HepG2 (cell line): ENCODE data around the gene TEKT5. TPM values are rescaled to one million over a fixed set of nuclear protein-coding genes. Genes with fewer than 3 reads are reported as not detected.

Experiments used
- FOSL2 ChIP-seq: sonication (generic); formaldehyde crosslinking; IDR thresholded peaks from 2 replicates; pipeline ENCODE4 v1.4.0; 2020; ENCODE audit warnings: missing genetic modification reagents
- HNF4A ChIP-seq: sonication (generic); formaldehyde crosslinking; IDR thresholded peaks from 2 replicates; pipeline ENCODE4 v1.4.0; 2020; ENCODE audit warnings: missing genetic modification reagents
- HOXA7 ChIP-seq: sonication (generic); formaldehyde crosslinking; IDR thresholded peaks from 2 replicates; pipeline ENCODE4 v1.8.1; 2022; ENCODE audit warnings: mild to moderate bottlenecking, missing genetic modification reagents, moderate library complexity
- ISL2 ChIP-seq: sonication (generic); formaldehyde crosslinking; IDR thresholded peaks from 2 replicates; pipeline ENCODE4 v1.5.0; 2020; ENCODE audit warnings: missing genetic modification reagents
- KDM5A ChIP-seq: fragments of 200-600 bp; sonication (generic); IDR thresholded peaks from 2 replicates; pipeline ENCODE4 v1.7.0; 2018; ENCODE audit warnings: antibody characterized with exemption, mild to moderate bottlenecking, low read length, borderline replicate concordance
- KLF12 ChIP-seq: sonication (generic); formaldehyde crosslinking; IDR thresholded peaks from 2 replicates; pipeline ENCODE4 v1.4.0; 2020; ENCODE audit warnings: missing genetic modification reagents, borderline replicate concordance
- MED1 ChIP-seq: sonication (generic); formaldehyde crosslinking; IDR thresholded peaks from 2 replicates; pipeline ENCODE4 v1.4.0; 2020; ENCODE audit warnings: missing genetic modification reagents
- NFYC ChIP-seq: IDR thresholded peaks from 2 replicates; pipeline ENCODE4 v1.6.1; 2016; ENCODE audit warnings: missing genetic modification reagents, missing compliant biosample characterization
- NR1H2 ChIP-seq: sonication (generic); formaldehyde crosslinking; IDR thresholded peaks from 2 replicates; pipeline ENCODE4 v1.8.1; 2022; ENCODE audit warnings: low read depth, missing genetic modification reagents, borderline replicate concordance
- POLR2A ChIP-seq, 2 experiments: IDR thresholded peaks; 2 replicates each; pipeline ENCODE4 v1.6.1; 2011; ENCODE audit warnings: low read depth in 2 of 2, low read length in 2 of 2, mild to moderate bottlenecking in 1 of 2, moderate library complexity in 1 of 2; ENCODE audit not compliant: insufficient read depth in 1 of 2
- REXO4 ChIP-seq: sonication (generic); formaldehyde crosslinking; IDR thresholded peaks from 2 replicates; pipeline ENCODE4 v1.8.0; 2022; ENCODE audit warnings: missing genetic modification reagents, mild to moderate bottlenecking, borderline replicate concordance
- SAFB2 ChIP-seq: sonication (generic); formaldehyde crosslinking; IDR thresholded peaks from 2 replicates; pipeline ENCODE4 v1.5.1; 2020; ENCODE audit warnings: missing genetic modification reagents, low read depth, mild to moderate bottlenecking, borderline replicate concordance
- SIX4 ChIP-seq: sonication (generic); formaldehyde crosslinking; IDR thresholded peaks from 2 replicates; pipeline ENCODE4 v1.4.0; 2020; ENCODE audit warnings: missing genetic modification reagents
- SP4 ChIP-seq: sonication (generic); formaldehyde crosslinking; IDR thresholded peaks from 2 replicates; pipeline ENCODE4 v1.8.1; 2023; ENCODE audit warnings: mild to moderate bottlenecking, missing genetic modification reagents
- ZBTB42 ChIP-seq: sonication (generic); formaldehyde crosslinking; IDR thresholded peaks from 2 replicates; pipeline ENCODE4 v1.5.0; 2020; ENCODE audit warnings: mild to moderate bottlenecking, missing genetic modification reagents
- ZFP41 ChIP-seq: sonication (generic); formaldehyde crosslinking; IDR thresholded peaks from 2 replicates; pipeline ENCODE4 v1.4.0; 2020; ENCODE audit warnings: mild to moderate bottlenecking, missing genetic modification reagents, borderline replicate concordance
- ZNF160 ChIP-seq: sonication (generic); formaldehyde crosslinking; IDR thresholded peaks from 2 replicates; pipeline ENCODE4 v1.8.0; 2022; ENCODE audit warnings: mild to moderate bottlenecking, inconsistent platforms, missing genetic modification reagents
- ZNF180 ChIP-seq: sonication (generic); formaldehyde crosslinking; IDR thresholded peaks from 2 replicates; pipeline ENCODE4 v1.4.0; 2020; ENCODE audit warnings: low read depth, missing genetic modification reagents, borderline replicate concordance
- ZNF33B ChIP-seq: sonication (generic); formaldehyde crosslinking; IDR thresholded peaks from 2 replicates; pipeline ENCODE4 v1.5.1; 2020; ENCODE audit warnings: mild to moderate bottlenecking, missing genetic modification reagents
- ZNF34 ChIP-seq: sonication (generic); formaldehyde crosslinking; IDR thresholded peaks from 2 replicates; pipeline ENCODE4 v1.4.0; 2020; ENCODE audit warnings: mild to moderate bottlenecking, missing genetic modification reagents, borderline replicate concordance
- ZNF546 ChIP-seq: sonication (generic); formaldehyde crosslinking; conservative IDR thresholded peaks from 2 replicates; pipeline ENCODE4 v1.8.1; 2023; ENCODE audit warnings: mild to moderate bottlenecking, missing genetic modification reagents
- polyA plus RNA-seq, 8 experiments: library from polyadenylated mRNA; depleted of rRNA in 3 of 8; stranded (reverse) in 7 of 8; unstranded in 1 of 8; fragments of >200 nt; fragmentation: Illumina TruSeq in 4 of 8; extraction: Trizol in 4 of 8; gene quantifications; 2 replicates each; pipeline versions ENCODE4 v1.2.1 to v1.2.3, GENCODE V29; 2011 to 2016; ENCODE audit warnings: low read depth in 4 of 8, missing spikeins in 1 of 8, mixed read lengths in 1 of 8; ENCODE audit not compliant: insufficient read depth in 1 of 8
- total RNA-seq, 5 experiments: library from RNA; depleted of rRNA; stranded (reverse); fragments of >200 nt; fragmentation: Illumina TruSeq; extraction: Trizol; gene quantifications; 2 replicates each; pipeline ENCODE4 v1.2.3, GENCODE V29; 2016; ENCODE audit warnings: low read depth in 1 of 5
- TF ChIP-seq, protein P1 (sequence below): sonication (generic); formaldehyde crosslinking; IDR thresholded peaks from 2 replicates; pipeline ENCODE4 v1.4.0; 2020; ENCODE audit warnings: mild to moderate bottlenecking, missing genetic modification reagents
- TF ChIP-seq, protein P2 (sequence below): sonication (generic); formaldehyde crosslinking; conservative IDR thresholded peaks from 2 replicates; pipeline ENCODE4 v1.8.0; 2022; ENCODE audit warnings: mild to moderate bottlenecking, moderate library complexity, missing genetic modification reagents
- TF ChIP-seq, protein P3 (sequence below): sonication (generic); formaldehyde crosslinking; IDR thresholded peaks from 2 replicates; pipeline ENCODE4 v1.5.0; 2020; ENCODE audit warnings: mild to moderate bottlenecking, missing genetic modification reagents

TEKT5 gene
- total and polyA plus RNA-seq, 2 of the 13 experiments (the other 11 are each of a cell fraction or from before 2014, with no cell fraction given) = 0.16 TPM; not detected in 1

DNA sequence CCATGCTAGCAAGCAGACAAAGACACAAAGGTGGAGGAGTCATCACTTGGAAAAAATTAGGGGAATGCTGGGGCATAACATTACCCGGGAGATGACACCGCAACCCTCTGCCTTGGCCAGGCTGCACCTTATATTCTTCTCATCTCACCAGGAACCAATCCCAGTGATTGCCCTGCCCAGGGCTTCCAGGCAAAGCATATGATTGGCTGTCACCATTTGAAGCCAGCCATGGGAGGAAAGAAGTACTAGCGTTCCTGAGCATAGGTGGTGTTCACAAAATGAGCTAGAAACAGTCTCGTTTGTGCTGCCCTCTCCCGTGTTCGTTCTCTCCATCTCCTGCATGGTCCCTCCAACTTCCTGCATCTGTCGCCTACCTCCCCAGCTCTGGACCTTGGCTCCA lies 29.6 kb downstream of the TEKT5 start (continued):
- TF ChIP-seq, protein P1, sequence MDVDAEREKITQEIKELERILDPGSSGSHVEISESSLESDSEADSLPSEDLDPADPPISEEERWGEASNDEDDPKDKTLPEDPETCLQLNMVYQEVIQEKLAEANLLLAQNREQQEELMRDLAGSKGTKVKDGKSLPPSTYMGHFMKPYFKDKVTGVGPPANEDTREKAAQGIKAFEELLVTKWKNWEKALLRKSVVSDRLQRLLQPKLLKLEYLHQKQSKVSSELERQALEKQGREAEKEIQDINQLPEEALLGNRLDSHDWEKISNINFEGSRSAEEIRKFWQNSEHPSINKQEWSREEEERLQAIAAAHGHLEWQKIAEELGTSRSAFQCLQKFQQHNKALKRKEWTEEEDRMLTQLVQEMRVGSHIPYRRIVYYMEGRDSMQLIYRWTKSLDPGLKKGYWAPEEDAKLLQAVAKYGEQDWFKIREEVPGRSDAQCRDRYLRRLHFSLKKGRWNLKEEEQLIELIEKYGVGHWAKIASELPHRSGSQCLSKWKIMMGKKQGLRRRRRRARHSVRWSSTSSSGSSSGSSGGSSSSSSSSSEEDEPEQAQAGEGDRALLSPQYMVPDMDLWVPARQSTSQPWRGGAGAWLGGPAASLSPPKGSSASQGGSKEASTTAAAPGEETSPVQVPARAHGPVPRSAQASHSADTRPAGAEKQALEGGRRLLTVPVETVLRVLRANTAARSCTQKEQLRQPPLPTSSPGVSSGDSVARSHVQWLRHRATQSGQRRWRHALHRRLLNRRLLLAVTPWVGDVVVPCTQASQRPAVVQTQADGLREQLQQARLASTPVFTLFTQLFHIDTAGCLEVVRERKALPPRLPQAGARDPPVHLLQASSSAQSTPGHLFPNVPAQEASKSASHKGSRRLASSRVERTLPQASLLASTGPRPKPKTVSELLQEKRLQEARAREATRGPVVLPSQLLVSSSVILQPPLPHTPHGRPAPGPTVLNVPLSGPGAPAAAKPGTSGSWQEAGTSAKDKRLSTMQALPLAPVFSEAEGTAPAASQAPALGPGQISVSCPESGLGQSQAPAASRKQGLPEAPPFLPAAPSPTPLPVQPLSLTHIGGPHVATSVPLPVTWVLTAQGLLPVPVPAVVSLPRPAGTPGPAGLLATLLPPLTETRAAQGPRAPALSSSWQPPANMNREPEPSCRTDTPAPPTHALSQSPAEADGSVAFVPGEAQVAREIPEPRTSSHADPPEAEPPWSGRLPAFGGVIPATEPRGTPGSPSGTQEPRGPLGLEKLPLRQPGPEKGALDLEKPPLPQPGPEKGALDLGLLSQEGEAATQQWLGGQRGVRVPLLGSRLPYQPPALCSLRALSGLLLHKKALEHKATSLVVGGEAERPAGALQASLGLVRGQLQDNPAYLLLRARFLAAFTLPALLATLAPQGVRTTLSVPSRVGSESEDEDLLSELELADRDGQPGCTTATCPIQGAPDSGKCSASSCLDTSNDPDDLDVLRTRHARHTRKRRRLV (CRISPR knock-in tag) = no peak
- TF ChIP-seq, protein P2, sequence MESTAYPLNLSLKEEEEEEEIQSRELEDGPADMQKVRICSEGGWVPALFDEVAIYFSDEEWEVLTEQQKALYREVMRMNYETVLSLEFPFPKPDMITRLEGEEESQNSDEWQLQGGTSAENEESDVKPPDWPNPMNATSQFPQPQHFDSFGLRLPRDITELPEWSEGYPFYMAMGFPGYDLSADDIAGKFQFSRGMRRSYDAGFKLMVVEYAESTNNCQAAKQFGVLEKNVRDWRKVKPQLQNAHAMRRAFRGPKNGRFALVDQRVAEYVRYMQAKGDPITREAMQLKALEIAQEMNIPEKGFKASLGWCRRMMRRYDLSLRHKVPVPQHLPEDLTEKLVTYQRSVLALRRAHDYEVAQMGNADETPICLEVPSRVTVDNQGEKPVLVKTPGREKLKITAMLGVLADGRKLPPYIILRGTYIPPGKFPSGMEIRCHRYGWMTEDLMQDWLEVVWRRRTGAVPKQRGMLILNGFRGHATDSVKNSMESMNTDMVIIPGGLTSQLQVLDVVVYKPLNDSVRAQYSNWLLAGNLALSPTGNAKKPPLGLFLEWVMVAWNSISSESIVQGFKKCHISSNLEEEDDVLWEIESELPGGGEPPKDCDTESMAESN (CRISPR knock-in tag) = no peak
- TF ChIP-seq ZNF34 (CRISPR knock-in tag) (no peak), ZNF180 (no peak), ZNF546 (CRISPR knock-in tag) (no peak), ZNF33B (CRISPR knock-in tag) (no peak), SAFB2 (CRISPR knock-in tag) (0 out of 2 replicates have a peak, but pooled peaks have one; percentile 31), MED1 (CRISPR knock-in tag) (peak; percentile 20; the same call in 1 of the 2 replicates), KLF12 (CRISPR knock-in tag) (no peak), NFYC (peak; percentile 53), POLR2A (IDR thresholded peaks at IDR 0.05; ENCODE audit: insufficient read depth in 1 of 2, low read depth in 2 of 2, low read length in 2 of 2) (no peak), HNF4A (CRISPR knock-in tag) (no peak), NR1H2 (no peak), HOXA7 (CRISPR knock-in tag) (no peak), ZNF160 (no peak), KDM5A (no peak), SP4 (0 out of 2 replicates have a peak, but pooled peaks have one; percentile 24), ISL2 (CRISPR knock-in tag) (no peak), ZFP41 (CRISPR knock-in tag) (no peak), ZBTB42 (CRISPR knock-in tag) (no peak), REXO4 (CRISPR knock-in tag) (no peak), SIX4 (no peak), FOSL2 (CRISPR knock-in tag) (peak; percentile 44)
- TF ChIP-seq, protein P3, sequence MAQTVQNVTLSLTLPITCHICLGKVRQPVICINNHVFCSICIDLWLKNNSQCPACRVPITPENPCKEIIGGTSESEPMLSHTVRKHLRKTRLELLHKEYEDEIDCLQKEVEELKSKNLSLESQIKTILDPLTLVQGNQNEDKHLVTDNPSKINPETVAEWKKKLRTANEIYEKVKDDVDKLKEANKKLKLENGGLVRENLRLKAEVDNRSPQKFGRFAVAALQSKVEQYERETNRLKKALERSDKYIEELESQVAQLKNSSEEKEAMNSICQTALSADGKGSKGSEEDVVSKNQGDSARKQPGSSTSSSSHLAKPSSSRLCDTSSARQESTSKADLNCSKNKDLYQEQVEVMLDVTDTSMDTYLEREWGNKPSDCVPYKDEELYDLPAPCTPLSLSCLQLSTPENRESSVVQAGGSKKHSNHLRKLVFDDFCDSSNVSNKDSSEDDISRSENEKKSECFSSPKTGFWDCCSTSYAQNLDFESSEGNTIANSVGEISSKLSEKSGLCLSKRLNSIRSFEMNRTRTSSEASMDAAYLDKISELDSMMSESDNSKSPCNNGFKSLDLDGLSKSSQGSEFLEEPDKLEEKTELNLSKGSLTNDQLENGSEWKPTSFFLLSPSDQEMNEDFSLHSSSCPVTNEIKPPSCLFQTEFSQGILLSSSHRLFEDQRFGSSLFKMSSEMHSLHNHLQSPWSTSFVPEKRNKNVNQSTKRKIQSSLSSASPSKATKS (CRISPR knock-in tag) = no peak
